BJ (cell line): ENCODE results near the gene TNIP1. TPM values are rescaled to one million over a fixed set of nuclear protein-coding genes. Genes with fewer than 3 reads are reported as not detected.

Experiments
- CTCF ChIA-PET: fragments of 350-600 bp; formaldehyde crosslinking; extraction: SDS; loops from one replicate; lab custom pipeline; 2021; ENCODE audit warnings: antibody characterized with exemption, inconsistent platforms; lab: Yijun Ruan, JAX
- POLR2A ChIA-PET: fragments of 300-600 bp; sonication (Branson Sonifier 250); formaldehyde crosslinking; extraction: SDS; loops from one replicate; lab custom pipeline; 2021; ENCODE audit warnings: antibody characterized with exemption; lab: Charles Lee
- DNase-seq: peaks from one replicate; pipeline ENCODE4 v3.0.0-alpha.2; 2011; ENCODE audit warnings: low read depth
- H3K27me3 ChIP-seq: 2 replicates; pipeline ENCODE4 v1.6.0; 2011; ENCODE audit warnings: low read length; ENCODE audit not compliant: control insufficient read depth, insufficient read depth
- H3K36me3 ChIP-seq: 2 replicates; pipeline ENCODE4 v1.5.1; 2011; ENCODE audit warnings: low read length; ENCODE audit not compliant: control insufficient read depth, insufficient read depth
- H3K4me3 ChIP-seq: 2 replicates; pipeline ENCODE4 v1.5.1; 2011; ENCODE audit warnings: low read depth, mild to moderate bottlenecking, control low read depth, low read length
- CTCF ChIP-seq: IDR thresholded peaks from 2 replicates; pipeline ENCODE4 v1.5.1; 2011; ENCODE audit warnings: low read depth, mild to moderate bottlenecking, control low read depth, inconsistent platforms, low read length, moderate library complexity; ENCODE audit not compliant: insufficient read depth
- polyA plus RNA-seq: library from polyadenylated mRNA; depleted of rRNA; stranded (reverse); fragments of >200 nt; gene quantifications from 2 replicates; pipeline ENCODE4 v1.2.3, GENCODE V29; 2011

The TNIP1 gene
- polyA plus RNA-seq, 1 experiment, result 80.8 TPM

GRCh38 chr5:151023651-151024050 is 57.2 kb downstream of the TNIP1 start:
- POLR2A ChIA-PET, result no interaction called here
- DNase-seq, result no peak
- CTCF ChIA-PET, result no interaction called here

GRCh38 chr5:151023047-151023615 is 57.7 kb downstream of the TNIP1 start:
- ChIA-PET POLR2A (no interaction called here), CTCF (no interaction called here)
- H3K36me3 ChIP-seq, result peaks cover 6% of the 10 kb centered on the region
- no peak for TF ChIP-seq CTCF
- no peak overlapping the region for H3K4me3 ChIP-seq
- DNase-seq, result no peak
- H3K27me3 ChIP-seq, result no peaks in the 10 kb centered on the region

More at GRCh38 chr5:151023651-151024050, 57.2 kb downstream of the TNIP1 start:
- H3K27me3 ChIP-seq, result no peaks in the 10 kb centered on the region
- H3K36me3 ChIP-seq, result peaks cover 9% of the 10 kb centered on the region
- no peak overlapping the region for H3K4me3 ChIP-seq
- TF ChIP-seq CTCF, result no peak

GRCh38 chr5:151022511-151023018 is 58.3 kb downstream of the TNIP1 start:
- ChIA-PET CTCF (interaction anchor here (1.7 to 2.2 kb wide), 2 partner anchors 17 to 29 kb away, joined by 5 to 7 read pairs; no protein-coding TSS in a partner anchor), POLR2A (no interaction called here)

GRCh38 chr5:151021746-151022145 is 59.1 kb downstream of the TNIP1 start:
- no peak for TF ChIP-seq CTCF
- DNase-seq, result no peak
- POLR2A ChIA-PET, result no interaction called here
- Histone ChIP-seq H3K4me3 (no peak overlapping the region), H3K27me3 (no peaks in the 10 kb centered on the region), H3K36me3 (no peaks in the 10 kb centered on the region)
- CTCF ChIA-PET, result interaction anchor here (1.0 to 2.2 kb wide), 3 partner anchors 17 to 104 kb away, joined by 3 to 7 read pairs (median 5); no protein-coding TSS in a partner anchor

More at GRCh38 chr5:151022511-151023018, 58.3 kb downstream of the TNIP1 start:
- no peaks in the 10 kb centered on the region for H3K27me3 ChIP-seq
- TF ChIP-seq CTCF, result no peak
- no peak overlapping the region for H3K4me3 ChIP-seq
- DNase-seq, result no peak
- peaks cover 2% of the 10 kb centered on the region; the same call in 1 of the 2 replicates for H3K36me3 ChIP-seq

- Histone ChIP-seq H3K4me3 (peak within 1 kb of the TSS; percentile 30), H3K36me3 (no peaks in the 10 kb centered on the region), H3K27me3 (no peaks in the 10 kb centered on the region)
- no peak for TF ChIP-seq CTCF
- no peak for DNase-seq
- POLR2A ChIA-PET, result no interaction called here
- CTCF ChIA-PET, result interaction anchor here (1.0 to 2.2 kb wide), 8 partner anchors 10 to 105 kb away, joined by 3 to 9 read pairs (median 5); no protein-coding TSS in a partner anchor
Measured at GRCh38 chr5:151020304-151021110, 60.3 kb downstream of the TNIP1 start, which contains the start of gene GPX3. GPX3 (plus strand) TSS chr5:151020591; CDS start chr5:151020655, 64 bp downstream.
